Measurements from ENCODE around the gene CSNK1A1L.

GRCh38 chr13:37089495-37089894 lies 16.0 kb downstream of the CSNK1A1L start:
- TF ChIP-seq CTCF (IDR thresholded peaks at IDR 0.05 in 4 of 5, conservative IDR thresholded peaks at IDR 0.05 in 1 of 5) (no peak), POLR2A (IDR thresholded peaks at IDR 0.05) (no peak)
